ENCODE results near the gene EPC1.
"Not testable (repeated sequence)": the region's sequence is repeated elsewhere in the genome, so short reads cannot be mapped to it uniquely, and the experiment has no call there.

The EPC1 gene

GRCh38 chr10:32239769-32240168 is 107.2 kb downstream of the EPC1 start:
- Histone ChIP-seq H3K4me3 (ENCODE audit: low read depth, low read length) (no peak overlapping the region), H3K27ac (no peak overlapping the region), H3K36me3 (replicated peaks) (no peaks in the 10 kb centered on the region), H3K27me3 (replicated peaks) (no peaks in the 10 kb centered on the region)
- DNase-seq: peak; percentile 31
- no peak for TF ChIP-seq CTCF (IDR thresholded peaks at IDR 0.05; ENCODE audit: low read depth, low read length, missing control alignments)
- in situ Hi-C loops (cut with HindIII; ENCODE audit: low pct_ligation_motif_present, low sequenced_read_pairs): no loop called here

GRCh38 chr10:32237644-32238345 is 109.2 kb downstream of the EPC1 start:
- Histone ChIP-seq H3K36me3 (replicated peaks) (no peaks in the 10 kb centered on the region), H3K4me3 (ENCODE audit: low read depth, low read length) (no peak overlapping the region), H3K27ac (no peak overlapping the region), H3K27me3 (replicated peaks) (no peaks in the 10 kb centered on the region)
- in situ Hi-C loops (cut with HindIII; ENCODE audit: low pct_ligation_motif_present, low sequenced_read_pairs): no loop called here
- peak; percentile 30 for DNase-seq
- no peak for TF ChIP-seq CTCF (IDR thresholded peaks at IDR 0.05; ENCODE audit: low read depth, low read length, missing control alignments)

- in situ Hi-C loops (cut with HindIII; ENCODE audit: low pct_ligation_motif_present, low sequenced_read_pairs): no loop called here
- TF ChIP-seq CTCF (IDR thresholded peaks at IDR 0.05; ENCODE audit: low read depth, low read length, missing control alignments): no peak
- Histone ChIP-seq H3K36me3 (replicated peaks) (no peaks in the 10 kb centered on the region), H3K27ac (no peak overlapping the region), H3K4me3 (ENCODE audit: low read depth, low read length) (no peak overlapping the region), H3K27me3 (replicated peaks) (no peaks in the 10 kb centered on the region)
- no peak for DNase-seq
Measured at GRCh38 chr10:32234471-32234870, 112.5 kb downstream of the EPC1 start.

GRCh38 chr10:32233375-32233774 is 113.6 kb downstream of the EPC1 start:
- H3K27ac ChIP-seq; H3K36me3 ChIP-seq (replicated peaks); H3K4me3 ChIP-seq (ENCODE audit: low read depth, low read length); in situ Hi-C loops (cut with HindIII; ENCODE audit: low pct_ligation_motif_present, low sequenced_read_pairs); H3K27me3 ChIP-seq (replicated peaks); DNase-seq: not testable (repeated sequence)

GRCh38 chr10:32232378-32232777 is 114.6 kb downstream of the EPC1 start:
- no peaks in the 10 kb centered on the region for H3K36me3 ChIP-seq (replicated peaks)
- no peak for DNase-seq
- H3K27ac ChIP-seq: no peak overlapping the region
- H3K4me3 ChIP-seq (ENCODE audit: low read depth, low read length): no peak overlapping the region
- TF ChIP-seq CTCF (IDR thresholded peaks at IDR 0.05; ENCODE audit: low read depth, low read length, missing control alignments): no peak
- H3K27me3 ChIP-seq (replicated peaks): no peaks in the 10 kb centered on the region
- in situ Hi-C loops (cut with HindIII; ENCODE audit: low pct_ligation_motif_present, low sequenced_read_pairs): no loop called here

- not testable (repeated sequence) for H3K4me3 ChIP-seq (ENCODE audit: low read depth, low read length)
Measured at GRCh38 chr10:32229788-32230187, 117.2 kb downstream of the EPC1 start.

GRCh38 chr10:32229170-32229569 is 117.8 kb downstream of the EPC1 start:
- no peak for DNase-seq
- no peak for TF ChIP-seq CTCF (IDR thresholded peaks at IDR 0.05; ENCODE audit: low read depth, low read length, missing control alignments)
- Histone ChIP-seq H3K27me3 (replicated peaks) (no peaks in the 10 kb centered on the region), H3K36me3 (replicated peaks) (no peaks in the 10 kb centered on the region), H3K27ac (no peak overlapping the region), H3K4me3 (ENCODE audit: low read depth, low read length) (no peak overlapping the region)
- in situ Hi-C loops (cut with HindIII; ENCODE audit: low pct_ligation_motif_present, low sequenced_read_pairs): no loop called here

More at GRCh38 chr10:32229788-32230187, 117.2 kb downstream of the EPC1 start:
- H3K27me3 ChIP-seq (replicated peaks); in situ Hi-C loops (cut with HindIII; ENCODE audit: low pct_ligation_motif_present, low sequenced_read_pairs); DNase-seq; H3K27ac ChIP-seq; H3K36me3 ChIP-seq (replicated peaks): not testable (repeated sequence)

Measured in brain microvascular endothelial cell (primary cell).